Right lobe of liver (tissue), 6 donors: ENCODE data around the gene RNF5. TPM values are rescaled to one million over a fixed set of nuclear protein-coding genes. Genes with fewer than 3 reads are reported as not detected.

Experiments
- ATAC-seq, 4 donors: fragments of 200-7000 bp; cut with Tn5 transposase; one replicate each; pipeline ENCODE4 v1.9.1; 2020; ENCODE audit warnings: mild to moderate bottlenecking in 4 of 4, moderate library complexity in 4 of 4
- DNase-seq, 3 donors: peaks; one replicate each; pipeline ENCODE4 v3.0.0-alpha.2; 2020
- H3K27ac ChIP-seq, 3 donors: fragments of 200-600 bp; one replicate each; pipeline ENCODE4 v1.8.0; 2022
- H3K27me3 ChIP-seq, 2 donors: fragments of 200-600 bp; one replicate each; pipeline ENCODE4 v1.8.0; 2022
- H3K36me3 ChIP-seq, 4 donors: fragments of 200-600 bp; sonication (generic) in 1 of 4; one replicate each; pipeline versions ENCODE4 v1.5.1 to v1.8.0; 2017 to 2022; ENCODE audit warnings: control low read depth in 1 of 4
- H3K4me1 ChIP-seq, 4 donors: fragments of 200-600 bp; sonication (generic) in 1 of 4; one replicate each; pipeline versions ENCODE4 v1.5.1 to v1.8.0; 2017 to 2022; ENCODE audit warnings: control low read depth in 1 of 4
- H3K4me3 ChIP-seq, 3 donors: fragments of 200-600 bp; one replicate each; pipeline ENCODE4 v1.8.0; 2022
- H3K9me3 ChIP-seq, 4 donors: fragments of 200-600 bp; sonication (generic) in 1 of 4; one replicate each; pipeline versions ENCODE4 v1.5.1 to v1.8.0; 2017 to 2022; ENCODE audit warnings: control low read depth in 1 of 4
- CTCF ChIP-seq, 4 donors: fragments of 200-600 bp in 3 of 4; fragments of 450-650 bp in 1 of 4; IDR thresholded peaks; one replicate each; pipeline versions ENCODE4 v1.5.1 to v1.8.0; 2016 to 2022; ENCODE audit warnings: antibody characterized with exemption in 4 of 4, mild to moderate bottlenecking in 2 of 4
- POLR2A ChIP-seq: fragments of 450-650 bp; IDR thresholded peaks from one replicate; pipeline ENCODE4 v1.6.1; 2017; ENCODE audit warnings: antibody characterized with exemption, mild to moderate bottlenecking
- WGBS: methylation state at CpG from one replicate; pipeline ENCODE4 v1.1.6; 2018; ENCODE audit warnings: low coverage, low lambda C conversion rate; ENCODE audit not compliant: insufficient coverage; ENCODE audit errors: missing lambda C conversion rate; 5-methylcytosine and 5-hydroxymethylcytosine counted together
- intact Hi-C, 2 donors: fragments of 100-400 bp; cut with DNase I; formaldehyde crosslinking; loops; one replicate each; pipeline versions ENCODE4 v1.11.2 to v1.14.1; 2022
- total RNA-seq, 6 experiments: library from RNA; depleted of rRNA in 2 of 6; stranded (reverse); fragments of >200 nt in 2 of 6; fragmentation: NEBNext Ultra II Directional in 3 of 6; extraction: Animal tissue kit (Norgen Biotek cat#: 25700) in 3 of 6; gene quantifications; one replicate each; pipeline versions ENCODE4 v1.1.0 to v1.2.4, GENCODE V29; 2016 to 2023
- donor health status: DM: no; HTN: yes; CAD: no.
- donor health status: DM: no; HTN: no; CAD: no.
- donor health status: DM: no; HTN: no; CAD: no.
- donor health status: DM: no; HTN: yes; CAD: no.
- donor health status: DM: no; HTN: yes; CAD: no.

Gene RNF5
- total RNA-seq, 6 experiments from 2014 or later, result 50.5 to 90.4 (median 60.9) TPM

- Histone ChIP-seq H3K36me3 (no peaks in the 10 kb centered on the region), H3K4me1 (no peaks in the 10 kb centered on the region), H3K27ac (no peak overlapping the region), H3K9me3 (no peaks in the 10 kb centered on the region), H3K27me3 (no peaks in the 10 kb centered on the region), H3K4me3 (peak overlapping the region in 2 of 3 donors; percentile 19 to 25)
- ATAC-seq (no peak), DNase-seq (peak in 1 of 3 donors; percentile 31)
- 80% methylated on average over 3 of the region's 8 CpGs for WGBS
- TF ChIP-seq CTCF (IDR thresholded peaks at IDR 0.05), result no peak
- TF ChIP-seq POLR2A, result no peak
- intact Hi-C loops, result no loop called here
These were observed 44.4 kb downstream of the RNF5 start for GRCh38 chr6:32222333-32223230.

- H3K27ac ChIP-seq, result peak within 1 kb of the TSS in 1 of 3 donors; percentile 43
- H3K27me3 ChIP-seq, result no peaks in the 10 kb centered on the region
- WGBS, result 37% methylated on average over 18 of the region's 20 CpGs
- ATAC-seq, result peak; percentile 68 to 80 (median 74)
- H3K36me3 ChIP-seq, result no peaks in the 10 kb centered on the region
- peak in 2 of 3 donors; percentile 53 to 55 for DNase-seq
- TF ChIP-seq POLR2A (no peak), CTCF (IDR thresholded peaks at IDR 0.05) (no peak)
- H3K4me3 ChIP-seq, result peak within 1 kb of the TSS; percentile 7 to 25 (median 19)
- intact Hi-C loops, result no loop called here
- no peaks in the 10 kb centered on the region for H3K4me1 ChIP-seq
- H3K9me3 ChIP-seq, result no peaks in the 10 kb centered on the region
These were observed 45.3 kb downstream of the RNF5 start, which contains the start of gene NOTCH4 for GRCh38 chr6:32223258-32224235. TSS of gene NOTCH4 (minus strand) at chr6:32224067. CDS start at chr6:32223928, 139 bp downstream.

- no peak for DNase-seq
- Histone ChIP-seq H3K4me1 (no peaks in the 10 kb centered on the region), H3K27me3 (no peaks in the 10 kb centered on the region), H3K9me3 (no peaks in the 10 kb centered on the region), H3K4me3 (no peak overlapping the region), H3K27ac (no peak overlapping the region), H3K36me3 (no peaks in the 10 kb centered on the region)
- 69% methylated on average over 2 of the region's 2 CpGs for WGBS
- no peak for TF ChIP-seq CTCF (IDR thresholded peaks at IDR 0.05)
- TF ChIP-seq POLR2A, result no peak
- intact Hi-C loops, result no loop called here
- ATAC-seq, result no peak
These were observed 46.5 kb downstream of the RNF5 start for GRCh38 chr6:32224696-32225095.

GRCh38 chr6:32226434-32226833 lies 48.2 kb downstream of the RNF5 start:
- ATAC-seq, result no peak
- 91% methylated on average over 7 of the region's 7 CpGs for WGBS

More at GRCh38 chr6:32226434-32226833, 48.2 kb downstream of the RNF5 start:
- no peak overlapping the region for H3K27ac ChIP-seq
- no peaks in the 10 kb centered on the region for H3K27me3 ChIP-seq
- H3K4me3 ChIP-seq, result no peak overlapping the region
- no peaks in the 10 kb centered on the region for H3K36me3 ChIP-seq
- no peak for DNase-seq
- TF ChIP-seq POLR2A (no peak), CTCF (IDR thresholded peaks at IDR 0.05) (no peak)
- H3K9me3 ChIP-seq, result no peaks in the 10 kb centered on the region
- no peaks in the 10 kb centered on the region for H3K4me1 ChIP-seq
- intact Hi-C loops, result no loop called here
